Erythroblast (primary cell): ENCODE data around the gene COMMD3.
"Not testable (repeated sequence)": the region's sequence is repeated elsewhere in the genome, so short reads cannot be mapped to it uniquely, and the experiment has no call there.

ENCODE experiments used
- DNase-seq, 2 experiments: peaks; one replicate each; lab custom pipeline; 2025; lab: John Stamatoyannopoulos, UW
- GATA1 ChIP-seq: IDR thresholded peaks from 2 replicates; pipeline ENCODE4 v1.6.1; 2011; ENCODE audit warnings: low read depth, mild to moderate bottlenecking, control low read depth, low read length, moderate library complexity
- POLR2A ChIP-seq: IDR thresholded peaks from 2 replicates; pipeline ENCODE4 v1.6.1; 2011; ENCODE audit warnings: mild to moderate bottlenecking, low read length

The COMMD3 gene

GRCh38 chr10:22316286-22317075, at the start of gene COMMD3:
Gene COMMD3 (plus strand): TSS chr10:22316388. CDS start chr10:22316418, 30 bp downstream.
- peak; percentile 90 to 94 for DNase-seq
- TF ChIP-seq POLR2A, result peak; percentile 90
- TF ChIP-seq GATA1, result no peak

DNA sequence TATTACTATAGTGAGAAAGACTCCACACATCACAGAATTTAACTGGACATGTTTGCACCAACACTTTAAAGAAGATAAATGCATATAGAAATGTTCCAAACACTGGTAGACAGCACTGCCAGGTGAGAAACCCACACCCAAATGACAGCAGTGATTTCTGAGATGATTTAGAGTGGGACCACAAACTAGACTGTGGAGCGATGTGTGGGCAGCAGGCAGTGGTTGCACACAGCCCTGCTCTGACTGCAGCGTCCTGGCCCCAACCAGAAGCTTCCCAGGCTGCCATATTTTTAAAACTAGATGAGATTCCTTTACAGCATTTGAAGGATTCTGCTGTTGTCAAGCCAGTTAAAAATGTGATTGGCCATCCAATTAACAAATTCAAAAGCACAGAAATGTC, 47.7 kb upstream of the COMMD3 start:
- TF ChIP-seq GATA1 (no peak), POLR2A (no peak)
- no peak for DNase-seq

- TF ChIP-seq GATA1, result no peak
- no peak for TF ChIP-seq POLR2A
- no peak for DNase-seq
Observed at GRCh38 chr10:22271786-22272185, 44.4 kb upstream of the COMMD3 start.

- no peak for DNase-seq
Observed at GRCh38 chr10:22278441-22278782, 37.8 kb upstream of the COMMD3 start.

GRCh38 chr10:22280078-22280477, 36.1 kb upstream of the COMMD3 start:
- no peak for DNase-seq
- no peak for TF ChIP-seq POLR2A
- TF ChIP-seq GATA1, result no peak

More at GRCh38 chr10:22278441-22278782, 37.8 kb upstream of the COMMD3 start:
- no peak for TF ChIP-seq GATA1
- TF ChIP-seq POLR2A, result no peak

DNA sequence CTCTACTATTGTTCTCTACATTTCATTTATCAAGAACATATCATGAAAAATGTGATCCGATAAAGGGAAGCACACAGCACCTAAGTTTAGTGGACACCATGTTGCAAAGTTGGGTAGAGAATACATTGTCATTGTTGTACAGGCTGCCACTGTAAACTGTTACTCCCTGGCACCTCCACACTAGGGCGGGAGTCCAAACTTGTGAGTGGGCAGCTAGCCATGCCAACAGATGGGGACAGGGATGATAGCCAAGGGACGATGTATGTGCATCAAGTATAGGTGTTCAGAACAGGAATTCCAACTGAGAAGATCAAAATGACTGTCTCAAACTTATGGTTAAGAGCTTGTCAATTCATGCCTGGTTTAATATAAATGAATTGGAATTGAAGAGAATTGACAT, 31.1 kb upstream of the COMMD3 start:
- no peak for DNase-seq

DNA sequence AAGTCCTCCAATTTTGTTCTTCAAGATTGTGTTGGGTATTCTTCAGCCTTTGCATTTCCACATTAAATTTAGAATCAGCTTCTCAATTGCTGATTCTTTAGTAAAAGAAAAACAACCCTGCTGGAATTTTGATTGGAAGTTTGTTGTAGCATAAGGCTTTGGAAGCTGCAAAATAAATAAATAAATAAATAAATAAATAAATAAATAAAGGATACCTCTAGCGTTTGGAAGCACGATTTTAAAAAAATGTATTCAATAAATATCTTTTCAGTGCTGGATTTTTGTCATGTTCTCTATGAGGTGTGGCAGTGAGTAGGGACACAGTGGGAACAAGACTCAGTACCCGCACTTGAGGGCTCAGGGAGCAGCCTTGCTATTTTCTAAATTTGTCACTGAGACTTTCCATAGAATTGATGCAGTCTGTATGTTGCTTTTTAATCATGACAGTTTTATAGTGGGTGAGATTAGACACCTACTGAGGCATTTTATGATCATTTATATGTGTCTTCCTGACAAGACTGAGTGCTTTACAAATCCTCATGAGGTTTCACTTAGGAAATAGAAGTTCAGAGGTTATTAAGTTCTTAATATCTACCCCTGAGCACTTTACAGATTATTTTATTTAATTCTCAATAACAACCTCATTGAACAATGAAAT, 22.3 kb upstream of the COMMD3 start:
- TF ChIP-seq GATA1 (no peak), POLR2A (no peak)
- no peak for DNase-seq

More for the DNA sequence above, 31.1 kb upstream of the COMMD3 start:
- no peak for TF ChIP-seq GATA1
- no peak for TF ChIP-seq POLR2A

DNA sequence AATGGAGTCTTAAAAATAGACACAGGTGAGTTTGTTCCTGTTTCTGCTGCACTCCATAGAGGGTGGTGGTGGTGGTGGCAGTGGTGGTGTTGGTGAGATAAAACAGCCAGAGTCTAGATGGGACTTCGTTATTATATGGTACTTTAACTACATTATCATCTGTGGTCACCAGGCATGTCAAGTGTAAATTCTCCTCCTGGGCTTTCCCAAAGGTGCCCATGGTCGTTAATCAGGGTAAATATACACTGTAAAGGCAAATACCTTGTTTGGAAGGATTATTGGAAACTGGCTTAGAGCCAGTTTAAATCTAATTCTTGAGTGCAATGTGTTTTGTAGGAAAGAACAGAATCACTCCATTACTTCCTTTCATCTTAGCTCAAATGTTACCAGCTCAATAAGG, 21.5 kb upstream of the COMMD3 start:
- DNase-seq, result no peak
- TF ChIP-seq GATA1 (no peak), POLR2A (no peak)

GRCh38 chr10:22301193-22301592, 15.0 kb upstream of the COMMD3 start:
- no peak for DNase-seq
- TF ChIP-seq POLR2A (no peak), GATA1 (no peak)

GRCh38 chr10:22303461-22303860, 12.7 kb upstream of the COMMD3 start:
- no peak for DNase-seq
- TF ChIP-seq GATA1 (no peak), POLR2A (no peak)

DNA sequence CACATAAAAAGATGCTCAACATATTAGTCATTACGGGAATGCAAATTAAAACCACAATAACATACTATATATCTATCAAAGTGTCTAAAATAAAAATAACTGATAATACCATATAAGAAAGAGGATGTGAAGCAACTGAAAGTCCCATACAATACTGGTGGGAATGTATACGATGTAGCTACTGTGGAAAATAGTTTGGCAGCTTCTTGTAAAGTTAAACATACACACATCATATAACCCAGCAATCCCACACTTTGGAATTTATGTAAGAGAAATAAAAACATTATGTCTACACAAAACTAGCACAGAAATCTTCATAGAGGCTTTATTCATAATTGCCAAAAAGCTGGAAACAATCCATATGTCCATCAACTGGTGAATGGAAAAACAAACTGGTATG, 10.5 kb upstream of the COMMD3 start:
- no peak for DNase-seq
- TF ChIP-seq POLR2A (no peak), GATA1 (no peak)

- no peak for TF ChIP-seq GATA1
- TF ChIP-seq POLR2A, result no peak
- no peak for DNase-seq
Observed at GRCh38 chr10:22308390-22308789, 7.8 kb upstream of the COMMD3 start.

GRCh38 chr10:22309180-22310000, 6.8 kb upstream of the COMMD3 start:
- TF ChIP-seq GATA1 (no peak), POLR2A (no peak)
- DNase-seq, result no peak

- DNase-seq, result not testable (repeated sequence)
Observed at GRCh38 chr10:22310012-22310411, 6.2 kb upstream of the COMMD3 start.
